GM12891 (cell line): ENCODE measurements around the gene PCGF3.
"Not testable (repeated sequence)": the region's sequence is repeated elsewhere in the genome, so short reads cannot be mapped to it uniquely, and the experiment has no call there.

Experiments
- DNase-seq: peaks from one replicate; pipeline ENCODE4 v3.0.0; 2011; ENCODE audit warnings: low spot score; ENCODE audit not compliant: insufficient read length
- FAIRE-seq: peaks from 2 replicates; lab custom pipeline; 2011; peaks lifted over from hg19 to GRCh38; lab: Jason Lieb, UNC
- PAX5 ChIP-seq: IDR thresholded peaks from 2 replicates; pipeline ENCODE4 v1.6.1; 2011; ENCODE audit warnings: low read length, moderate library complexity, mild to moderate bottlenecking; ENCODE audit not compliant: insufficient read depth, severe bottlenecking
- POLR2A ChIP-seq: IDR thresholded peaks from 2 replicates; pipeline ENCODE4 v1.6.1; 2011; ENCODE audit warnings: low read depth, low read length, control low read depth
- POLR2AphosphoS5 ChIP-seq: IDR thresholded peaks from 2 replicates; pipeline ENCODE4 v1.6.1; 2011; ENCODE audit warnings: low read depth, low read length, control low read depth
- POU2F2 ChIP-seq: IDR thresholded peaks from 2 replicates; pipeline ENCODE4 v1.6.1; 2011; ENCODE audit warnings: low read depth, mild to moderate bottlenecking, control low read depth, low read length, moderate library complexity
- SPI1 ChIP-seq: IDR thresholded peaks from 2 replicates; pipeline ENCODE4 v1.6.1; 2011; ENCODE audit warnings: low read depth, low read length, control low read depth
- TAF1 ChIP-seq: IDR thresholded peaks from 2 replicates; pipeline ENCODE4 v1.6.1; 2011; ENCODE audit warnings: low read depth, low read length, control low read depth

PCGF3 gene

GRCh38 chr4:794900-795725, 89.5 kb downstream of the PCGF3 start:
- DNase-seq (no peak), FAIRE-seq (no peak)
- TF ChIP-seq SPI1 (no peak), POLR2AphosphoS5 (no peak), POU2F2 (no peak), TAF1 (no peak), POLR2A (no peak), PAX5 (no peak)

GRCh38 chr4:795726-796119, 90.1 kb downstream of the PCGF3 start:
- TF ChIP-seq POLR2A (no peak), TAF1 (no peak), POU2F2 (no peak), POLR2AphosphoS5 (no peak), PAX5 (no peak), SPI1 (no peak)
- DNase-seq, result no peak
- FAIRE-seq, result no peak

- no peak for FAIRE-seq
- no peak for DNase-seq
- TF ChIP-seq PAX5 (no peak), POLR2A (no peak), POU2F2 (no peak), SPI1 (no peak), TAF1 (no peak), POLR2AphosphoS5 (no peak)
Observed at GRCh38 chr4:796206-796605, 90.6 kb downstream of the PCGF3 start.

- no peak for DNase-seq
- no peak for FAIRE-seq
- TF ChIP-seq POLR2A, result no peak
- TF ChIP-seq POU2F2, result no peak
- TF ChIP-seq SPI1, result no peak
- TF ChIP-seq POLR2AphosphoS5, result no peak
Observed at GRCh38 chr4:797066-797465, 91.4 kb downstream of the PCGF3 start.

- no peak for TF ChIP-seq POLR2AphosphoS5
- TF ChIP-seq TAF1, result no peak
- TF ChIP-seq POLR2A, result no peak
- no peak for TF ChIP-seq SPI1
- no peak for TF ChIP-seq POU2F2
- no peak for TF ChIP-seq PAX5
- DNase-seq (no peak), FAIRE-seq (no peak)
Observed at GRCh38 chr4:801436-802124, 95.9 kb downstream of the PCGF3 start.

- FAIRE-seq (no peak), DNase-seq (no peak)
Observed at GRCh38 chr4:803884-804283, 98.3 kb downstream of the PCGF3 start.

GRCh38 chr4:804804-805203, 99.2 kb downstream of the PCGF3 start:
- no peak for FAIRE-seq
- TF ChIP-seq TAF1, result no peak
- no peak for TF ChIP-seq POU2F2
- TF ChIP-seq PAX5, result no peak
- no peak for TF ChIP-seq SPI1
- no peak for TF ChIP-seq POLR2A
- no peak for TF ChIP-seq POLR2AphosphoS5
- DNase-seq, result no peak

More at GRCh38 chr4:803884-804283, 98.3 kb downstream of the PCGF3 start:
- TF ChIP-seq TAF1, result no peak
- no peak for TF ChIP-seq POLR2A
- no peak for TF ChIP-seq POU2F2
- no peak for TF ChIP-seq SPI1
- TF ChIP-seq PAX5, result no peak
- TF ChIP-seq POLR2AphosphoS5, result no peak

GRCh38 chr4:806979-807378, 101.3 kb downstream of the PCGF3 start:
- not testable (repeated sequence) for DNase-seq, FAIRE-seq

- no peak for TF ChIP-seq POLR2AphosphoS5
- no peak for TF ChIP-seq PAX5
- no peak for TF ChIP-seq POU2F2
- TF ChIP-seq POLR2A, result no peak
- no peak for TF ChIP-seq SPI1
- TF ChIP-seq TAF1, result no peak
- DNase-seq, result no peak
- no peak for FAIRE-seq
Observed at GRCh38 chr4:807792-808191, 102.2 kb downstream of the PCGF3 start.

GRCh38 chr4:808860-809570, 103.4 kb downstream of the PCGF3 start:
- no peak for DNase-seq
- FAIRE-seq, result no peak
- TF ChIP-seq POLR2AphosphoS5, result no peak
